ENCODE results near the gene TRAPPC6A.

GRCh38 chr19:45224645-45225044 lies 46.6 kb upstream of the TRAPPC6A start:
- TF ChIP-seq GATA2 (IDR thresholded peaks at IDR 0.05; ENCODE audit: low read depth, low read length) = no peak
- TF ChIP-seq GATA3 (IDR thresholded peaks at IDR 0.05; ENCODE audit: low read depth, low read length) = no peak
